Endodermal cell (in vitro differentiated cells): ENCODE measurements around the gene FKBP6. TPM values are rescaled to one million over a fixed set of nuclear protein-coding genes. Genes with fewer than 3 reads are reported as not detected.
A peak's percentile ranks its signal among the peaks of the same experiment; 100 is the strongest.

Source experiments
- DNase-seq: peaks from one replicate; pipeline ENCODE4 v3.0.0-alpha.2; 2017
- H3K27ac ChIP-seq: 2 replicates; pipeline ENCODE4 v1.5.1; 2013; ENCODE audit warnings: mild to moderate bottlenecking, low read depth, low read length, moderate library complexity
- H3K27me3 ChIP-seq: 2 replicates; pipeline ENCODE4 v1.6.1; 2013; ENCODE audit warnings: mild to moderate bottlenecking, low read length, moderate library complexity; ENCODE audit not compliant: insufficient read depth, control insufficient read depth, poor library complexity, severe bottlenecking
- H3K36me3 ChIP-seq: 2 replicates; pipeline ENCODE4 v1.7.0; 2013; ENCODE audit warnings: mild to moderate bottlenecking, low read length, moderate library complexity; ENCODE audit not compliant: control insufficient read depth, insufficient read depth
- H3K4me1 ChIP-seq: one replicate; pipeline ENCODE4 v1.7.0; 2013; ENCODE audit warnings: low read length; ENCODE audit not compliant: control insufficient read depth, insufficient read depth
- H3K4me3 ChIP-seq: 2 replicates; pipeline ENCODE4 v1.5.1; 2013; ENCODE audit warnings: mild to moderate bottlenecking, low read length, moderate library complexity
- H3K9ac ChIP-seq: 2 replicates; pipeline ENCODE4 v1.6.1; 2013; ENCODE audit warnings: mild to moderate bottlenecking, low read length, moderate library complexity; ENCODE audit not compliant: poor library complexity, severe bottlenecking; ENCODE audit errors: extremely low read depth
- H3K9me3 ChIP-seq: 2 replicates; pipeline ENCODE4 v1.6.1; 2013; ENCODE audit warnings: mild to moderate bottlenecking, low read length, moderate library complexity; ENCODE audit not compliant: control insufficient read depth
- H3K27ac Mint-ChIP-seq: 2 replicates; pipeline ENCODE4 v1.8.0; 2020; ENCODE audit warnings: mixed read lengths
- H3K27me3 Mint-ChIP-seq: 2 replicates; pipeline ENCODE4 v1.8.0; 2021; ENCODE audit warnings: mild to moderate bottlenecking, mixed read lengths; ENCODE audit not compliant: insufficient read depth
- H3K36me3 Mint-ChIP-seq: 2 replicates; pipeline ENCODE4 v1.8.0; 2020; ENCODE audit warnings: low read depth, mixed read lengths
- H3K4me1 Mint-ChIP-seq: 2 replicates; pipeline ENCODE4 v1.8.0; 2020; ENCODE audit warnings: mixed read lengths
- H3K4me3 Mint-ChIP-seq: 2 replicates; pipeline ENCODE4 v1.8.0; 2020; ENCODE audit warnings: mild to moderate bottlenecking, moderate library complexity, mixed read lengths
- H3K9me3 Mint-ChIP-seq: 2 replicates; pipeline ENCODE4 v1.8.0; 2020; ENCODE audit warnings: mild to moderate bottlenecking, mixed read lengths
- CTCF ChIP-seq: fragments of 200-600 bp; sonication (generic); conservative IDR thresholded peaks from 2 replicates; pipeline ENCODE4 v1.5.0; 2021; ENCODE audit warnings: antibody characterized with exemption, mild to moderate bottlenecking
- WGBS, 2 experiments: methylation state at CpG; one replicate each; pipeline versions ENCODE4 v1.1.5 to v1.1.7; 2013; ENCODE audit warnings: missing lambda C conversion rate in 2 of 2, mixed read lengths in 1 of 2; ENCODE audit not compliant: insufficient coverage in 1 of 2, insufficient read length in 1 of 2; 5-methylcytosine and 5-hydroxymethylcytosine counted together
- total RNA-seq, 2 donors: library from RNA; stranded (reverse); fragmentation: NEBNext Ultra II Directional in 1 of 2; extraction: Animal tissue kit (Norgen Biotek cat#: 25700) in 1 of 2; gene quantifications; 2 replicates in 1 of 2; 3 replicates in 1 of 2; pipeline ENCODE4 v1.2.1, GENCODE V29; 2021

Gene FKBP6
- total RNA-seq, 2 donors from 2014 or later = not detected

- Mint-ChIP-seq H3K36me3 (no peaks in the 10 kb centered on the region), H3K9me3 (no peaks in the 10 kb centered on the region), H3K27me3 (peaks cover 3% of the 10 kb centered on the region), H3K4me1 (peaks cover 17% of the 10 kb centered on the region), H3K4me3 (no peak overlapping the region), H3K27ac (no peak overlapping the region)
- 77 to 84% methylated on average over 7 to 8 of the region's 8 CpGs for WGBS, 2 experiments
- Histone ChIP-seq H3K9ac (no peak overlapping the region), H3K27me3 (no peaks in the 10 kb centered on the region), H3K9me3 (no peaks in the 10 kb centered on the region), H3K36me3 (no peaks in the 10 kb centered on the region), H3K4me1 (peaks cover 7% of the 10 kb centered on the region), H3K27ac (no peak overlapping the region), H3K4me3 (no peak overlapping the region)
- TF ChIP-seq CTCF = peak; percentile 78
- peak; percentile 83 for DNase-seq
These were observed 14.7 kb downstream of the FKBP6 start for GRCh38 chr7:73342645-73343044.

- Mint-ChIP-seq H3K9me3 (no peaks in the 10 kb centered on the region), H3K27me3 (peaks cover 3% of the 10 kb centered on the region), H3K36me3 (no peaks in the 10 kb centered on the region), H3K27ac (no peak overlapping the region), H3K4me3 (no peak overlapping the region), H3K4me1 (peaks cover 17% of the 10 kb centered on the region)
- H3K27ac ChIP-seq = no peak overlapping the region
- no peaks in the 10 kb centered on the region for H3K9me3 ChIP-seq
- no peak for TF ChIP-seq CTCF
- 84 to 92% methylated on average over 7 of the region's 7 CpGs for WGBS, 2 experiments
- no peak overlapping the region for H3K4me3 ChIP-seq
- no peak overlapping the region for H3K9ac ChIP-seq
- H3K27me3 ChIP-seq = no peaks in the 10 kb centered on the region
- H3K36me3 ChIP-seq = no peaks in the 10 kb centered on the region
- no peak for DNase-seq
- peaks cover 7% of the 10 kb centered on the region for H3K4me1 ChIP-seq
These were observed 15.9 kb downstream of the FKBP6 start for GRCh38 chr7:73343671-73344380.

GRCh38 chr7:73345538-73345937, 17.6 kb downstream of the FKBP6 start:
- H3K27me3 ChIP-seq = no peaks in the 10 kb centered on the region
- no peak overlapping the region for H3K27ac ChIP-seq
- peaks cover 11% of the 10 kb centered on the region for H3K4me1 ChIP-seq
- no peaks in the 10 kb centered on the region for H3K9me3 ChIP-seq
- no peak overlapping the region for H3K27ac Mint-ChIP-seq
- H3K4me3 Mint-ChIP-seq = no peak overlapping the region
- WGBS, 2 experiments = 72 to 78% methylated on average over 2 to 4 of the region's 4 CpGs
- no peak for TF ChIP-seq CTCF
- H3K4me3 ChIP-seq = no peak overlapping the region
- H3K36me3 Mint-ChIP-seq = no peaks in the 10 kb centered on the region
- H3K4me1 Mint-ChIP-seq = peaks cover 21% of the 10 kb centered on the region
- H3K9me3 Mint-ChIP-seq = no peaks in the 10 kb centered on the region
- no peak overlapping the region for H3K9ac ChIP-seq
- H3K27me3 Mint-ChIP-seq = peaks cover 3% of the 10 kb centered on the region
- no peak for DNase-seq
- no peaks in the 10 kb centered on the region for H3K36me3 ChIP-seq
